HepG2 (cell line): Measurements from ENCODE around the gene MTSS2. TPM values are rescaled to one million over a fixed set of nuclear protein-coding genes. Genes with fewer than 3 reads are reported as not detected.

ENCODE experiments used
- ATAC-seq: fragments of 200-7000 bp; cut with Tn5 transposase; 3 replicates; pipeline ENCODE4 v1.9.1; 2020; ENCODE audit warnings: mild to moderate bottlenecking, moderate library complexity
- BruUV-seq: library from RNA; stranded (reverse); fragments of 400-500 nt; replicated peaks from 2 replicates; lab custom pipeline; 2021; lab: Mats Ljungman, UMichigan
- CTCF ChIA-PET: fragments of 300-600 bp; formaldehyde crosslinking; extraction: SDS; loops from one replicate; lab custom pipeline; 2021; ENCODE audit warnings: low total read pairs, inconsistent platforms, low intra/inter-chr PET ratio; lab: Yijun Ruan, JAX
- POLR2A ChIA-PET: fragments of 350-600 bp; sonication (Branson Sonifier 250); formaldehyde crosslinking; loops from one replicate; lab custom pipeline; 2020; ENCODE audit warnings: antibody characterized with exemption, inconsistent platforms; lab: Yijun Ruan, JAX
- DNase-seq: peaks from one replicate; pipeline ENCODE4 v3.0.0-alpha.2; 2015; ENCODE audit warnings: low spot score
- FAIRE-seq: peaks from 3 replicates; lab custom pipeline; 2011; peaks lifted over from hg19 to GRCh38; lab: Jason Lieb, UNC
- H2AFZ ChIP-seq: one replicate; pipeline ENCODE4 v1.6.1; 2011; ENCODE audit warnings: low read length, inconsistent platforms
- H3K27ac ChIP-seq: fragments of 300-600 bp; 3 replicates; pipeline ENCODE4 v1.8.0; 2011; ENCODE audit warnings: mixed run types, mild to moderate bottlenecking, mixed read lengths, low read length, inconsistent platforms; ENCODE audit not compliant: insufficient read depth; ENCODE audit errors: extremely low read length
- H3K27me3 ChIP-seq, 2 experiments: fragments of 200-600 bp in 1 of 2; 2 replicates in 1 of 2; 3 replicates in 1 of 2; pipeline versions ENCODE4 v1.6.0 to v1.8.0; 2011; ENCODE audit warnings: low read length in 2 of 2, mild to moderate bottlenecking in 2 of 2, moderate library complexity in 2 of 2, inconsistent platforms in 1 of 2; ENCODE audit not compliant: insufficient read depth in 2 of 2, control insufficient read depth in 1 of 2
- H3K36me3 ChIP-seq, 2 experiments: fragments of 200-600 bp in 1 of 2; replicated peaks in 1 of 2; 2 replicates in 1 of 2; 3 replicates in 1 of 2; pipeline versions ENCODE4 v1.5.1 to v1.8.0; 2011; ENCODE audit warnings: low read length in 2 of 2, inconsistent platforms in 1 of 2; ENCODE audit not compliant: insufficient read depth in 2 of 2, control insufficient read depth in 1 of 2
- H3K4me1 ChIP-seq: 2 replicates; pipeline ENCODE4 v1.5.1; 2012; ENCODE audit warnings: low read length, inconsistent platforms; ENCODE audit not compliant: insufficient read depth
- H3K4me2 ChIP-seq: 2 replicates; pipeline ENCODE4 v1.6.0; 2011; ENCODE audit warnings: low read depth, low read length, inconsistent platforms
- H3K4me3 ChIP-seq, 3 experiments: fragments of 200-600 bp in 1 of 3; sonication (generic), shearing (Covaris generic) in 1 of 3; replicated peaks in 1 of 3; 2 replicates each; pipeline ENCODE4 v1.5.1; 2011 to 2016; ENCODE audit warnings: low read length in 3 of 3, inconsistent platforms in 2 of 3, low read depth in 2 of 3, mild to moderate bottlenecking in 2 of 3, control low read depth in 1 of 3, mixed read lengths in 1 of 3; ENCODE audit not compliant: insufficient read depth in 1 of 3
- H3K79me2 ChIP-seq: one replicate; pipeline ENCODE4 v1.6.1; 2011; ENCODE audit warnings: low read length, inconsistent platforms; ENCODE audit not compliant: insufficient read depth
- H3K9ac ChIP-seq: 2 replicates; pipeline ENCODE4 v1.6.0; 2011; ENCODE audit warnings: mild to moderate bottlenecking, low read depth, low read length, inconsistent platforms; ENCODE audit not compliant: insufficient read depth
- H3K9me3 ChIP-seq: 2 replicates; pipeline ENCODE4 v1.5.1; 2012; ENCODE audit warnings: mild to moderate bottlenecking, low read length
- H4K20me1 ChIP-seq: 2 replicates; pipeline ENCODE4 v1.6.0; 2011; ENCODE audit warnings: inconsistent platforms, mild to moderate bottlenecking, low read length, moderate library complexity; ENCODE audit not compliant: insufficient read depth
- FLYWCH1 ChIP-seq: sonication (generic); formaldehyde crosslinking; IDR thresholded peaks from 2 replicates; pipeline ENCODE4 v1.8.1; 2023; ENCODE audit warnings: mild to moderate bottlenecking, missing genetic modification reagents
- HNF4A ChIP-seq: sonication (generic); formaldehyde crosslinking; IDR thresholded peaks from 2 replicates; pipeline ENCODE4 v1.4.0; 2020; ENCODE audit warnings: missing genetic modification reagents
- KMT2B ChIP-seq: IDR thresholded peaks from 2 replicates; pipeline ENCODE4 v1.6.1; 2016; ENCODE audit warnings: missing genetic modification reagents, missing compliant biosample characterization
- MYNN ChIP-seq: sonication (generic); formaldehyde crosslinking; IDR thresholded peaks from 2 replicates; pipeline ENCODE4 v1.4.0; 2020; ENCODE audit warnings: mild to moderate bottlenecking, low read depth, missing genetic modification reagents
- MYPOP ChIP-seq: sonication (generic); formaldehyde crosslinking; IDR thresholded peaks from 2 replicates; pipeline ENCODE4 v1.8.1; 2023; ENCODE audit warnings: mild to moderate bottlenecking, moderate library complexity, missing genetic modification reagents
- NFRKB ChIP-seq: fragments of 450-650 bp; IDR thresholded peaks from 2 replicates; pipeline ENCODE4 v1.6.1; 2017
- POLR2AphosphoS2 ChIP-seq: IDR thresholded peaks from 2 replicates; pipeline ENCODE4 v1.6.1; 2011; ENCODE audit warnings: low read depth, low read length, improper control_type of control experiment
- ZNF235 ChIP-seq: sonication (generic); formaldehyde crosslinking; IDR thresholded peaks from 2 replicates; pipeline ENCODE4 v1.8.1; 2023; ENCODE audit warnings: mild to moderate bottlenecking, missing genetic modification reagents, borderline replicate concordance
- ZNF367 ChIP-seq: sonication (generic); formaldehyde crosslinking; IDR thresholded peaks from 2 replicates; pipeline ENCODE4 v1.4.0; 2020; ENCODE audit warnings: missing genetic modification reagents, borderline replicate concordance
- ZNF563 ChIP-seq: sonication (generic); formaldehyde crosslinking; IDR thresholded peaks from 2 replicates; pipeline ENCODE4 v1.8.0; 2022; ENCODE audit warnings: mild to moderate bottlenecking, moderate library complexity, missing genetic modification reagents
- ZNF598 ChIP-seq: sonication (generic); formaldehyde crosslinking; IDR thresholded peaks from 2 replicates; pipeline ENCODE4 v1.5.1; 2020; ENCODE audit warnings: mild to moderate bottlenecking, missing genetic modification reagents, borderline replicate concordance
- WGBS: methylation state at CpG from one replicate; pipeline ENCODE4 v1.1.6; 2017; ENCODE audit warnings: low lambda C conversion rate; 5-methylcytosine and 5-hydroxymethylcytosine counted together
- in situ Hi-C: cut with HindIII; loops from 2 replicates; pipeline ENCODE4 v1.10.0; 2017; ENCODE audit warnings: low pct_unique_long_range_greater_than_20kb; ENCODE audit not compliant: extremely low pct_ligation_motif_present
- intact Hi-C: fragments of 100-400 bp; cut with micrococcal nuclease; formaldehyde crosslinking; loops from one replicate; pipeline ENCODE4 v1.10.0; 2022; ENCODE audit not compliant: unreplicated experiment
- polyA plus RNA-seq, 8 experiments: library from polyadenylated mRNA; depleted of rRNA in 3 of 8; stranded (reverse) in 7 of 8; unstranded in 1 of 8; fragments of >200 nt; fragmentation: Illumina TruSeq in 4 of 8; extraction: Trizol in 4 of 8; gene quantifications; 2 replicates each; pipeline versions ENCODE4 v1.2.1 to v1.2.3, GENCODE V29; 2011 to 2016; ENCODE audit warnings: low read depth in 4 of 8, missing spikeins in 1 of 8, mixed read lengths in 1 of 8; ENCODE audit not compliant: insufficient read depth in 1 of 8
- total RNA-seq, 5 experiments: library from RNA; depleted of rRNA; stranded (reverse); fragments of >200 nt; fragmentation: Illumina TruSeq; extraction: Trizol; gene quantifications; 2 replicates each; pipeline ENCODE4 v1.2.3, GENCODE V29; 2016; ENCODE audit warnings: low read depth in 1 of 5
- TF ChIP-seq, protein P1 (sequence below): sonication (generic); formaldehyde crosslinking; IDR thresholded peaks from 2 replicates; pipeline ENCODE4 v1.4.0; 2020; ENCODE audit warnings: missing genetic modification reagents; ENCODE audit errors: not compliant biosample characterization
- TF ChIP-seq, protein P2 (sequence below): sonication (generic); formaldehyde crosslinking; IDR thresholded peaks from 2 replicates; pipeline ENCODE4 v1.5.1; 2020; ENCODE audit warnings: missing genetic modification reagents, mild to moderate bottlenecking, borderline replicate concordance

Gene MTSS2
- total and polyA plus RNA-seq, 2 of the 13 experiments (the other 11 are each of a cell fraction or from before 2014, with no cell fraction given) = 132 to 242 TPM

DNA sequence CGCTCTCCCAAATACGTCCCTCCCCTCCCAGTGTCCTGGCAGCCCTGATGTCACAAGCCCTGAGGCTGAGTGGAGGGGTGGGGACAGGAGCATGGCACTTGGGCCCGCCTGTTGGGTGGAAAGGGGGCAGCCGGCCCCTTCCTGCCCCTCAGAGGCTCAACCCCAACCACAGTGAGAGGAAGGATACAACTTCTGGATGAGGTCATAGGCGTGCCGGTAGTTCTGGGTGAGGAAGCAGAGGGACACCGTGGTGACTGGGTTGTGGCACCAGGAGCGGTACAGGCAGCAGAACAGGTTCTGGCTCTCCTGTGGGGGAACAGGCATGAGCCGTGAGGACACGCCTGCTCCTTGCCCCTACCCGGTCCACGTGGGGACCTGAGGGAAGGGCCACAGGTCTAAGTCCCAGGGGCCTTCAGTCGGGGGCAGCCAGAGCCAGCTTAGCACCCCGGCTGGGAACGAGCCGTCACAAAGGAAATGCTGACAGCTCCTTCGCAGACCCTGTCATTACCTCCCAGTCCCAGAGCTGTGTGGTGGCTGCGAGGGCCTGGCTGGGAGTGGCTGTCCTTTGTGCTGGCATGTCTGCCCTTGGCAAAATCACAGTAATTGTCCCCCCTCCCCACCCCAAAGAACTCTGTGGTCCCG is 11.2 kb upstream of the MTSS2 start:
- FAIRE-seq (no peak), ATAC-seq (no peak), DNase-seq (no peak)
- Histone ChIP-seq H3K27ac (no peak overlapping the region), H3K4me2 (no peak overlapping the region), H3K27me3 (no peaks in the 10 kb centered on the region), H3K79me2 (no peaks in the 10 kb centered on the region), H3K4me1 (peaks cover 45% of the 10 kb centered on the region), H3K9me3 (no peaks in the 10 kb centered on the region), H3K4me3 (no peak overlapping the region), H2AFZ (no peak overlapping the region), H3K9ac (no peak overlapping the region), H4K20me1 (no peaks in the 10 kb centered on the region), H3K36me3 (peaks cover 8% of the 10 kb centered on the region in 2 experiments; a peak in 2 of 5 replicates)
- POLR2A ChIA-PET = interaction anchor here (2.0 to 2.3 kb wide), 3 partner anchors 10 to 14 kb away, joined by 8 to 9 read pairs (median 9); no protein-coding TSS in a partner anchor
- CTCF ChIA-PET = no interaction called here
- no TSS peak for BruUV-seq
- TF ChIP-seq ZNF563 (CRISPR knock-in tag) (no peak), FLYWCH1 (CRISPR knock-in tag) (no peak), HNF4A (CRISPR knock-in tag) (no peak), KMT2B (no peak), NFRKB (no peak), ZNF235 (CRISPR knock-in tag) (no peak), ZNF367 (CRISPR knock-in tag) (no peak), ZNF598 (CRISPR knock-in tag) (no peak), MYPOP (CRISPR knock-in tag) (no peak), MYNN (CRISPR knock-in tag) (no peak), POLR2AphosphoS2 (no peak)
- TF ChIP-seq, protein P1, sequence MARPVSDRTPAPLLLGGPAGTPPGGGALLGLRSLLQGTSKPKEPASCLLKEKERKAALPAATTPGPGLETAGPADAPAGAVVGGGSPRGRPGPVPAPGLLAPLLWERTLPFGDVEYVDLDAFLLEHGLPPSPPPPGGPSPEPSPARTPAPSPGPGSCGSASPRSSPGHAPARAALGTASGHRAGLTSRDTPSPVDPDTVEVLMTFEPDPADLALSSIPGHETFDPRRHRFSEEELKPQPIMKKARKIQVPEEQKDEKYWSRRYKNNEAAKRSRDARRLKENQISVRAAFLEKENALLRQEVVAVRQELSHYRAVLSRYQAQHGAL (CRISPR knock-in tag) = no peak
- TF ChIP-seq, protein P2, sequence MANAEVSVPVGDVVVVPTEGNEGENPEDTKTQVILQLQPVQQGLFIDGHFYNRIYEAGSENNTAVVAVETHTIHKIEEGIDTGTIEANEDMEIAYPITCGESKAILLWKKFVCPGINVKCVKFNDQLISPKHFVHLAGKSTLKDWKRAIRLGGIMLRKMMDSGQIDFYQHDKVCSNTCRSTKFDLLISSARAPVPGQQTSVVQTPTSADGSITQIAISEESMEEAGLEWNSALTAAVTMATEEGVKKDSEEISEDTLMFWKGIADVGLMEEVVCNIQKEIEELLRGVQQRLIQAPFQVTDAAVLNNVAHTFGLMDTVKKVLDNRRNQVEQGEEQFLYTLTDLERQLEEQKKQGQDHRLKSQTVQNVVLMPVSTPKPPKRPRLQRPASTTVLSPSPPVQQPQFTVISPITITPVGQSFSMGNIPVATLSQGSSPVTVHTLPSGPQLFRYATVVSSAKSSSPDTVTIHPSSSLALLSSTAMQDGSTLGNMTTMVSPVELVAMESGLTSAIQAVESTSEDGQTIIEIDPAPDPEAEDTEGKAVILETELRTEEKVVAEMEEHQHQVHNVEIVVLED = no peak
- WGBS = 99% methylated on average over 12 of the region's 19 CpGs
- intact Hi-C loops = no loop called here
- in situ Hi-C loops = no loop called here
